HCT116 (cell line): ENCODE data around the gene GABRR3. TPM values are rescaled to one million over a fixed set of nuclear protein-coding genes. Genes with fewer than 3 reads are reported as not detected.

Source experiments
- ATAC-seq: fragments of 200-7000 bp; cut with Tn5 transposase; 2 replicates; pipeline ENCODE4 v1.9.1; 2020; ENCODE audit warnings: mild to moderate bottlenecking, moderate library complexity
- BruUV-seq: library from RNA; stranded (reverse); fragments of 400-500 nt; replicated peaks from 2 replicates; lab custom pipeline; 2021; lab: Mats Ljungman, UMichigan
- CTCF ChIA-PET: fragments of 300-600 bp; sonication (Branson Sonifier 250); formaldehyde crosslinking; loops from one replicate; lab custom pipeline; 2021; ENCODE audit warnings: antibody characterized with exemption; lab: Charles Lee
- POLR2A ChIA-PET: fragments of 300-600, 350-600 bp; sonication (Branson Sonifier 250); formaldehyde crosslinking; loops from one replicate; lab custom pipeline; 2021; ENCODE audit warnings: antibody characterized with exemption; lab: Charles Lee
- RAD21 ChIA-PET, 2 experiments: fragments of 300-600 bp; sonication (Branson Sonifier 250); formaldehyde crosslinking; loops; one replicate each; lab custom pipeline; 2023; ENCODE audit warnings: low total read pairs in 2 of 2; ENCODE audit not compliant: uncharacterized antibody in 2 of 2, unreplicated experiment in 2 of 2, low non-redundant PET in 1 of 2; lab: Charles Lee
- DNase-seq: peaks from one replicate; pipeline ENCODE4 v3.0.0-alpha.2; 2010; ENCODE audit warnings: low read depth, low spot score
- H2AFZ ChIP-seq: fragments of 200-600 bp; shearing (Covaris generic), sonication (generic); 2 replicates; pipeline ENCODE4 v1.6.1; 2017; ENCODE audit warnings: low read depth, mixed run types, mixed read lengths, antibody characterized with exemption, low read length; ENCODE audit not compliant: poor library complexity, severe bottlenecking
- H3K27ac ChIP-seq: 2 replicates; pipeline ENCODE4 v1.5.1; 2012; ENCODE audit warnings: low read depth, low read length
- H3K27me3 ChIP-seq: fragments of 200-600 bp; sonication (generic); 2 replicates; pipeline ENCODE4 v1.6.1; 2016; ENCODE audit warnings: mixed run types, low read length, mixed read lengths; ENCODE audit not compliant: insufficient read depth
- H3K36me3 ChIP-seq, 2 experiments: fragments of 200-500 bp in 1 of 2; fragments of 200-600 bp in 1 of 2; sonication (Bioruptor generic) in 1 of 2; sonication (generic) in 1 of 2; 2 replicates each; pipeline versions ENCODE4 v1.5.1 to v1.6.1; 2014 to 2016; ENCODE audit warnings: low read length in 2 of 2, inconsistent platforms in 1 of 2, mixed read lengths in 1 of 2, mixed run types in 1 of 2; ENCODE audit not compliant: insufficient read depth in 2 of 2, control insufficient read depth in 1 of 2
- H3K4me1 ChIP-seq, 2 experiments: fragments of 200-600 bp in 1 of 2; sonication (generic) in 1 of 2; 2 replicates each; pipeline versions ENCODE4 v1.5.1 to v1.6.1; 2012 to 2017; ENCODE audit warnings: low read length in 2 of 2, inconsistent platforms in 1 of 2, mild to moderate bottlenecking in 1 of 2, mixed read lengths in 1 of 2, mixed run types in 1 of 2, moderate library complexity in 1 of 2; ENCODE audit not compliant: insufficient read depth in 2 of 2, control insufficient read depth in 1 of 2
- H3K4me2 ChIP-seq: fragments of 200-600 bp; sonication (generic); 2 replicates; pipeline ENCODE4 v1.6.1; 2017; ENCODE audit warnings: mixed run types, low read length, mixed read lengths
- H3K4me3 ChIP-seq, 2 experiments: fragments of 200-600 bp in 1 of 2; sonication (generic) in 1 of 2; replicated peaks in 1 of 2; 2 replicates each; pipeline ENCODE4 v1.5.1; 2011 to 2016; ENCODE audit warnings: low read length in 2 of 2, control low read depth in 1 of 2, low read depth in 1 of 2, mild to moderate bottlenecking in 1 of 2, mixed read lengths in 1 of 2, mixed run types in 1 of 2
- H3K79me2 ChIP-seq: fragments of 200-600 bp; sonication (generic); 2 replicates; pipeline ENCODE4 v1.6.1; 2017; ENCODE audit warnings: mild to moderate bottlenecking, mixed run types, low read length, moderate library complexity, mixed read lengths; ENCODE audit not compliant: insufficient read depth
- H3K9ac ChIP-seq: fragments of 200-600 bp; sonication (generic); 2 replicates; pipeline ENCODE4 v1.6.1; 2016; ENCODE audit warnings: low read length, mixed read lengths
- H3K9me2 ChIP-seq: fragments of 200-600 bp; sonication (generic), shearing (Covaris generic); 2 replicates; pipeline ENCODE4 v1.6.1; 2017; ENCODE audit warnings: mixed run types, mild to moderate bottlenecking, moderate library complexity; ENCODE audit not compliant: insufficient read depth
- H3K9me3 ChIP-seq, 2 experiments: fragments of 200-500 bp in 1 of 2; fragments of 200-600 bp in 1 of 2; sonication (Bioruptor generic) in 1 of 2; sonication (generic) in 1 of 2; 2 replicates each; pipeline ENCODE4 v1.6.1; 2014 to 2017; ENCODE audit warnings: low read length in 2 of 2, mixed read lengths in 2 of 2, inconsistent platforms in 1 of 2, low read depth in 1 of 2, mild to moderate bottlenecking in 1 of 2, mixed run types in 1 of 2, moderate library complexity in 1 of 2; ENCODE audit not compliant: control insufficient read depth in 1 of 2, insufficient read depth in 1 of 2
- H4K20me1 ChIP-seq: fragments of 200-600 bp; sonication (generic), shearing (Covaris generic); 2 replicates; pipeline ENCODE4 v1.6.1; 2017; ENCODE audit warnings: mixed run types, mild to moderate bottlenecking, moderate library complexity; ENCODE audit not compliant: insufficient read depth
- ATF3 ChIP-seq: IDR thresholded peaks from 2 replicates; pipeline ENCODE4 v1.6.1; 2012
- CBX3 ChIP-seq: IDR thresholded peaks from 2 replicates; pipeline ENCODE4 v1.6.1; 2012; ENCODE audit warnings: low read depth
- CEBPB ChIP-seq: IDR thresholded peaks from 2 replicates; pipeline ENCODE4 v1.6.1; 2012; ENCODE audit warnings: low read depth
- CTCF ChIP-seq, 3 experiments: fragments of 200-600 bp in 1 of 3; sonication (generic) in 1 of 3; IDR thresholded peaks in 2 of 3; conservative IDR thresholded peaks in 1 of 3; 2 replicates each; pipeline ENCODE4 v1.5.1; 2012 to 2017; ENCODE audit warnings: low read depth in 2 of 3, low read length in 2 of 3, antibody characterized with exemption in 1 of 3, borderline replicate concordance in 1 of 3, control low read depth in 1 of 3, mild to moderate bottlenecking in 1 of 3, mixed read lengths in 1 of 3, mixed run types in 1 of 3, moderate library complexity in 1 of 3; ENCODE audit not compliant: insufficient read depth in 1 of 3
- EGR1 ChIP-seq: IDR thresholded peaks from 2 replicates; pipeline ENCODE4 v1.6.1; 2012; ENCODE audit warnings: low read depth
- EZH2 ChIP-seq: fragments of 200-600 bp; sonication (generic); IDR thresholded peaks from 2 replicates; pipeline ENCODE4 v1.6.1; 2017; ENCODE audit warnings: antibody characterized with exemption, mixed run types
- EZH2phosphoT487 ChIP-seq: fragments of 200-600 bp; IDR thresholded peaks from 2 replicates; pipeline ENCODE4 v1.6.1; 2018; ENCODE audit warnings: antibody characterized with exemption, borderline replicate concordance
- FOSL1 ChIP-seq: IDR thresholded peaks from 2 replicates; pipeline ENCODE4 v1.6.1; 2012; ENCODE audit warnings: low read depth
- JUND ChIP-seq: IDR thresholded peaks from 2 replicates; pipeline ENCODE4 v1.6.1; 2012
- MAX ChIP-seq: IDR thresholded peaks from 2 replicates; pipeline ENCODE4 v1.6.1; 2012
- POLR2A ChIP-seq: IDR thresholded peaks from 2 replicates; pipeline ENCODE4 v1.7.0; 2011; ENCODE audit warnings: borderline replicate concordance; ENCODE audit not compliant: insufficient read depth, insufficient read length; ENCODE audit errors: extremely low read depth
- POLR2AphosphoS5 ChIP-seq: IDR thresholded peaks from 2 replicates; pipeline ENCODE4 v1.6.1; 2011; ENCODE audit warnings: mild to moderate bottlenecking, low read depth, low read length, moderate library complexity
- RAD21 ChIP-seq: IDR thresholded peaks from 2 replicates; pipeline ENCODE4 v1.6.1; 2012; ENCODE audit warnings: low read depth, mild to moderate bottlenecking
- SIN3A ChIP-seq: IDR thresholded peaks from 2 replicates; pipeline ENCODE4 v1.6.1; 2012; ENCODE audit warnings: low read depth
- SP1 ChIP-seq: IDR thresholded peaks from 2 replicates; pipeline ENCODE4 v1.6.1; 2012; ENCODE audit warnings: low read depth
- SRF ChIP-seq: IDR thresholded peaks from 2 replicates; pipeline ENCODE4 v1.6.1; 2012; ENCODE audit warnings: low read depth
- TCF7L2 ChIP-seq: IDR thresholded peaks from 2 replicates; pipeline ENCODE4 v1.7.0; 2011; ENCODE audit warnings: borderline replicate concordance, inconsistent platforms; ENCODE audit not compliant: insufficient read depth, insufficient read length; ENCODE audit errors: extremely low read depth
- YY1 ChIP-seq: IDR thresholded peaks from 2 replicates; pipeline ENCODE4 v1.6.1; 2011; ENCODE audit warnings: low read length, low read depth, moderate library complexity, mild to moderate bottlenecking; ENCODE audit not compliant: insufficient replicate concordance; ENCODE audit errors: extremely low read depth
- ZFX ChIP-seq: fragments of 450-650 bp; IDR thresholded peaks from 2 replicates; pipeline ENCODE4 v1.6.1; 2017
- ZNF274 ChIP-seq: fragments of 200-500 bp; sonication (Bioruptor generic); IDR thresholded peaks from 2 replicates; pipeline ENCODE4 v1.6.1; 2014; ENCODE audit warnings: mild to moderate bottlenecking, low read depth, low read length, inconsistent platforms
- intact Hi-C: fragments of 100-400 bp; cut with micrococcal nuclease; formaldehyde crosslinking; loops from 2 replicates; pipeline ENCODE4 v1.10.0; 2022
- total RNA-seq: library from RNA; stranded (reverse); gene quantifications from one replicate; pipeline ENCODE4 v1.2.1, GENCODE V29; 2021; ENCODE audit not compliant: unreplicated experiment

Gene GABRR3
- total RNA-seq, 1 experiment from 2014 or later: not detected

- intact Hi-C loops: no loop called here
- Histone ChIP-seq H4K20me1 (no peaks in the 10 kb centered on the region), H3K9me2 (no peaks in the 10 kb centered on the region), H3K9ac (no peak overlapping the region), H3K36me3 (peaks cover 17 to 52% of the 10 kb centered on the region in 2 experiments; a peak in 3 of 4 replicates), H3K4me2 (no peak overlapping the region), H3K4me3 (no peak overlapping the region), H2AFZ (no peak overlapping the region), H3K9me3 (no peaks in the 10 kb centered on the region), H3K27ac (no peak overlapping the region), H3K79me2 (peaks cover 54% of the 10 kb centered on the region), H3K27me3 (no peaks in the 10 kb centered on the region), H3K4me1 (no peaks in the 10 kb centered on the region)
- CTCF ChIA-PET: no interaction called here
- no TSS peak for BruUV-seq
- TF ChIP-seq JUND (no peak), CTCF (IDR thresholded peaks at IDR 0.05 in 2 of 3, conservative IDR thresholded peaks at IDR 0.05 in 1 of 3; ENCODE audit: borderline replicate concordance in 1 of 3, insufficient read depth in 1 of 3, low read depth in 2 of 3, low read length in 2 of 3) (no peak), EZH2phosphoT487 (no peak), CEBPB (no peak), MAX (no peak), SIN3A (no peak), POLR2AphosphoS5 (no peak), ZNF274 (no peak), ZFX (no peak), RAD21 (no peak), POLR2A (no peak), ATF3 (no peak), SRF (no peak), CBX3 (no peak), FOSL1 (no peak), TCF7L2 (no peak), EZH2 (no peak), EGR1 (no peak), YY1 (no peak), SP1 (no peak)
- POLR2A ChIA-PET: no interaction called here
- RAD21 ChIA-PET: no interaction called here
- ATAC-seq (no peak), DNase-seq (no peak)
These were observed 77.4 kb downstream of the GABRR3 start for GRCh38 chr3:97957617-97958311.
